H1 (cell line): ENCODE measurements around the gene ASPA. TPM values are rescaled to one million over a fixed set of nuclear protein-coding genes. Genes with fewer than 3 reads are reported as not detected.

ENCODE experiments used
- CBX8 ChIP-seq: fragments of 300-800, 300-1000 bp; sonication (generic); IDR thresholded peaks from 2 replicates; pipeline ENCODE4 v1.7.1; 2016; ENCODE audit warnings: low read depth, low read length, borderline replicate concordance
- CHD1 ChIP-seq: IDR thresholded peaks from 2 replicates; pipeline ENCODE4 v1.6.1; 2012; ENCODE audit warnings: low read depth, low read length, improper control_type of control experiment
- KDM4A ChIP-seq: IDR thresholded peaks from one replicate; pipeline ENCODE4 v1.7.1; 2012; ENCODE audit warnings: low read depth, mild to moderate bottlenecking, moderate library complexity, low read length, inconsistent platforms; ENCODE audit not compliant: severe bottlenecking
- RBBP5 ChIP-seq: IDR thresholded peaks from 2 replicates; pipeline ENCODE4 v1.7.1; 2012; ENCODE audit warnings: low read depth, mild to moderate bottlenecking, inconsistent platforms, low read length, moderate library complexity, borderline replicate concordance
- RFX5 ChIP-seq: IDR thresholded peaks from 2 replicates; pipeline ENCODE4 v1.6.1; 2011; ENCODE audit warnings: low read depth, low read length, improper control_type of control experiment, borderline replicate concordance
- SAP30 ChIP-seq: fragments of 300-600 bp; sonication (generic); IDR thresholded peaks from 2 replicates; pipeline ENCODE4 v1.7.1; 2012; ENCODE audit warnings: low read length, moderate library complexity, mild to moderate bottlenecking, inconsistent platforms; ENCODE audit not compliant: insufficient read depth, insufficient replicate concordance
- SIRT6 ChIP-seq: IDR thresholded peaks from one replicate; pipeline ENCODE4 v1.7.1; 2012; ENCODE audit warnings: low read length, inconsistent platforms
- SIX5 ChIP-seq: IDR thresholded peaks from 2 replicates; pipeline ENCODE4 v1.6.1; 2011; ENCODE audit warnings: mild to moderate bottlenecking, low read depth, low read length
- SP1 ChIP-seq: IDR thresholded peaks from 2 replicates; pipeline ENCODE4 v1.6.1; 2011; ENCODE audit warnings: low read depth, low read length
- SP2 ChIP-seq: IDR thresholded peaks from 2 replicates; pipeline ENCODE4 v1.6.1; 2012; ENCODE audit warnings: mild to moderate bottlenecking, low read length, inconsistent platforms
- TCF12 ChIP-seq: IDR thresholded peaks from 2 replicates; pipeline ENCODE4 v1.6.1; 2011; ENCODE audit warnings: low read depth, mild to moderate bottlenecking, low read length
- ZNF274 ChIP-seq: IDR thresholded peaks from 2 replicates; pipeline ENCODE4 v1.7.0; 2012; ENCODE audit warnings: low read length, borderline replicate concordance; ENCODE audit errors: extremely low read depth
- polyA plus RNA-seq, 7 experiments: library from polyadenylated mRNA; depleted of rRNA in 3 of 7; stranded (reverse) in 5 of 7; unstranded in 2 of 7; fragments of >200 nt in 5 of 7; fragments of 200-250 nt in 2 of 7; gene quantifications; 1 replicate in 5 of 7; 2 replicates in 1 of 7; 4 replicates in 1 of 7; pipeline versions ENCODE4 v1.2.1 to v1.2.3, GENCODE V29; 2011 to 2013; ENCODE audit warnings: missing spikeins in 2 of 7, mixed read lengths in 2 of 7
- total RNA-seq: library from RNA; stranded (reverse); fragmentation: NEBNext Ultra II Directional; extraction: Animal tissue kit (Norgen Biotek cat#: 25700); gene quantifications from 2 replicates; pipeline ENCODE4 v1.2.1, GENCODE V29; 2021
- TF ChIP-seq, protein P1 (sequence below): IDR thresholded peaks from 2 replicates; pipeline ENCODE4 v1.6.1; 2012; ENCODE audit warnings: inconsistent platforms

Gene ASPA
- total and polyA plus RNA-seq, 2 of the 8 experiments (the other 6 are each of a cell fraction or from before 2014, with no cell fraction given): 0.03 TPM; not detected in 1

DNA sequence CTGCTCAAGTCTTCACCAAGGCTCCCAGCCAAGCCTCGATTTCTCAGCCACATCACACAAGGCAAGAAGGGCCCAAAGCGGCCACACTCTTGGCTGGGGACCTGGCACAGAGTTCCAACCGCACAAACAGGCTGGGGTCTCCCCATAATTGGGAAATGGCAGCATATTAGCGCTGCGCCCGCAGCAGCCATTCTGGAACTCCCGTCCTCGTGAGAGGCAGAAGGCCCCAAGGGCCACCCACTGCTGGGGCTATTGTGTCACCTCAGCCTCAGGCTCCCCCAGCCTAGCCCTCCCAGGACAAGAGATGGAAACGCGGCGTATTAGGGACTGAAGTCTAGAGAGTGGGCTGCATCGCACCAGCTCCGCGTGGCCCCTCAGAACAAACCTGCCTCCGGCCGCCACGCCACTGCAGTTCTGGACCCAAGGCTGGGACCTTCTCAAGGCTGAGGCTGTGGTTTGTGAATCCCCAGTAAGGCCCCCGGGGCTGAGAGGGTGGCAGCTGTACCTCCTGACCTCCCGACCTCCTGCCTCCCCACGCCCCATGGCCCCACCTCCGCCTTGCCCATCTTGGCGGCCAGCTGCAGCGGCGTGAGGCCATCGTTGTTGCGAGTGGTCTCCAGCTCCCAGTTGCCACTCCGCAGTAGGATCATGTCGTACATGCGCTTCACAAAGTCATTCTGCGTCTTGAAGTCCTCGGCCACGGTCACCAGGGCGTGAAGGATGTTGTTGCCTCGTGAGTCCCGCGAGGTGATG lies 56.5 kb downstream of the ASPA start (continued):
- TF ChIP-seq SP1: no peak
- TF ChIP-seq SAP30: no peak
- TF ChIP-seq KDM4A: no peak
- TF ChIP-seq SIX5: no peak
- no peak for TF ChIP-seq ZNF274
- TF ChIP-seq RBBP5: no peak
- no peak for TF ChIP-seq SIRT6
- TF ChIP-seq, protein P1, sequence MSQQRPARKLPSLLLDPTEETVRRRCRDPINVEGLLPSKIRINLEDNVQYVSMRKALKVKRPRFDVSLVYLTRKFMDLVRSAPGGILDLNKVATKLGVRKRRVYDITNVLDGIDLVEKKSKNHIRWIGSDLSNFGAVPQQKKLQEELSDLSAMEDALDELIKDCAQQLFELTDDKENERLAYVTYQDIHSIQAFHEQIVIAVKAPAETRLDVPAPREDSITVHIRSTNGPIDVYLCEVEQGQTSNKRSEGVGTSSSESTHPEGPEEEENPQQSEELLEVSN: no peak
- no peak for TF ChIP-seq RFX5
- TF ChIP-seq CHD1: no peak
- TF ChIP-seq CBX8: no peak
- TF ChIP-seq TCF12: no peak
- TF ChIP-seq SP2: no peak
- TF ChIP-seq, all 59 proteins: peak for 0
